Dermis microvascular lymphatic vessel endothelial cell (primary cell): Measurements from ENCODE around the gene PAPLN. TPM values are rescaled to one million over a fixed set of nuclear protein-coding genes. Genes with fewer than 3 reads are reported as not detected.
"Not testable (repeated sequence)": the region's sequence is repeated elsewhere in the genome, so short reads cannot be mapped to it uniquely, and the experiment has no call there.

ENCODE experiments used
- DNase-seq, 2 donors: peaks; one replicate each; pipeline versions ENCODE4 v3.0.0 to v3.0.0-alpha.2; 2010; ENCODE audit warnings: low read depth in 2 of 2
- total RNA-seq: library from RNA; depleted of rRNA; stranded (reverse); fragments of >200 nt; gene quantifications from 2 replicates; pipeline ENCODE4 v1.2.1, GENCODE V29; 2014

PAPLN gene
- total RNA-seq, 1 donor from 2014 or later = 30.4 TPM

- DNase-seq = no peak
These were observed 48.7 kb downstream of the PAPLN start for GRCh38 chr14:73285979-73286378.

DNA sequence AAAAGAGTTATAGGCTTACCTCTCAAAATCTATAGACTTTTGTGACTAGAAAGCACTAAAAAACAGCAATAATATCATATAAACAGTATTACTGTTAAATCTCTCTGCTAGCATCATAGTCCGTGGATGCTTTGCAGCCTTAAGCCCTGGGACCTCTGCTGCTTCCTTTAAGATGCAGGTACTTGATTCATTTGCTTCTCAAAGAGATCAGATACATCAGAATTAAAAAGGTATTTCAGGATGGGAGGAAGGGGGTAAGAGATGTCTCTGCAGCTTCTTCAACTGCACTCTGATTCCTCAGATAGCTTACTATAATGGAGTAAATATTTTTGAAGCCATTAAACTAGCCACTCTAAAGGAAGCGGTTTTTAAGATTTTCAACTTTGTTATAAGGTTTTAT, 49.3 kb downstream of the PAPLN start:
- no peak for DNase-seq

DNA sequence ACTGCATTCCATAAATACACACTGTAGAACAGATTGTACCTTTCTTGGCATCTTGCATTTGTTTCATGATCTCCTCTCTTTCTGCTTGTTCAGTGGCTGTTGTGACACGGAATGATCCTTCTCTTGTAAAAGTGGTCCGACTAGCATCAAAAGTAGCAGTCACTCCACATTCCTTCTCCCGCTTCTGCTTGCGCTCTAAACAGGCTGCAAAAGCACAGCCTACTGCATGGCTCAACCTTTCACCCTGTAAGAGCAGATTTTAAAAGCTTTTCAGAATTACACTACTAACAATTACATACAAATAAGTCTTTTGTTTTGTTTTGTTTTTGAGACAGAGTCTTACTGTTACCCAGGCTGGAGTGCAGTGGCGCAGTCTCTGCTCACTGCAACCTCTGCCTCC, 49.8 kb downstream of the PAPLN start:
- no peak for DNase-seq

DNA sequence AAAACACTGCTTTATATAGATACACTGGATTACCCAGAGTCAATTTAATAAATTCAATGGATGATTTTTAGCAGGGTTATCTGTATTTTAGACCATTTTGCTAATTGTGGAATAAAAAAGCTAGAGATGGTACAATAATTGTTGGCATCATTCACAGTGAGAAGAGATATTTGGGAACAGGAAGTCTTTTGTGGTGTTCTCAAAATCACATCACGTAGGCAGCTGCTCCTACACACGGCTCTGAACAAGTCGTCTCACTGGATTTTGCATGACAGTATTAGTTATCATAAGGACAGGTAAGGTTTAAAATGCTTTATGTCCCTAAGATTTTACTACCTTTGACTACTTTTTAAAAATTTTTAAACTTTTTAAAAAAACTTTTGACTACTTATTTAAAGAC, 52.0 kb downstream of the PAPLN start:
- DNase-seq = no peak

DNA sequence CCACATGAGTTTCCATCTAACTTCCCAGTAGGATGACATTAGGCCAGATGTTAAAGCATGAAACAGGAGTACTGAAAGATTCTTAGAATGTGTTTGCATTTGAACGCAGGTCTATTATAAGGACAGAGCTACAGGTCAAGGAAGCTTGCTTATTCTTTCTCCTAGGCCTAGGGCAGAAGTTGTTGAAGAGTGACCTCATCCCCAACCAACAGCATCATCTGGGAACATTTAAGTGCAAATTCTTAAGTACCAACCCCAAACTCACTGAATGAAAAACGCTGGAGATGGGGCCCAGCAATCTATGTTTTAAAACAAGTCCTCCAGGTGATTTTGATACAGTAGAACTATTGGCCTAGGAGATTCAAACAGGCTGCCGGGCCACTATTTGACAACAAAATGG, 52.4 kb downstream of the PAPLN start:
- no peak for DNase-seq

GRCh38 chr14:73290279-73290678, 53.0 kb downstream of the PAPLN start:
- DNase-seq = no peak

GRCh38 chr14:73293782-73294781, 56.8 kb downstream of the PAPLN start:
- peak in 1 of 2 donors; percentile 34 for DNase-seq

DNA sequence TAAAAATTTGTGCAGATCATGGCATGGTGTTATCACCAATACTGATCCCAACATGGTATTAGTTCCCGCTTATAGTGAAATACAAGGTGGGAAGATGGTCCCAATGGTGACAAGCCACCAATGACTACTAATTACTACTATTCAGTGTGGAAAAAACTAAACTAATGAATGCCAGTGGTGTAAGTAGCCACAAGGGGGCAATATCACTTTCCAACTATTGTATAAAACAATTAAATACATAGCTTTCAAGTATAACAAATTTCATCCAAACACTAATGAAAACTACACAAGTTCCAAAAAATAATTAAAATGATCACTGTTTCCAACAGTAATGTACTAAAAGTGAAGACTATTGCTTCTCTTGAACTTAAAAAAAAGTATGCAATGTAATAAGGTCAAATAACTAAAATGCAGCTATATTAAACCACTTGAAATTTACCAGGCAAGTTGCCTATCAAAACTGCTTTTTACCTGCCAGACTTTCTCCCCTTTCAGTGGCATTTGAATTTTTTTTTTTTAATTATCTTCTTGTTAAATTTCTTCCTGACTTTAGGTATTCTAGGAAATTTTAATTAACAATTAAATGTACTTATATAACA, 58.0 kb downstream of the PAPLN start:
- peak; percentile 30 to 59 for DNase-seq

DNA sequence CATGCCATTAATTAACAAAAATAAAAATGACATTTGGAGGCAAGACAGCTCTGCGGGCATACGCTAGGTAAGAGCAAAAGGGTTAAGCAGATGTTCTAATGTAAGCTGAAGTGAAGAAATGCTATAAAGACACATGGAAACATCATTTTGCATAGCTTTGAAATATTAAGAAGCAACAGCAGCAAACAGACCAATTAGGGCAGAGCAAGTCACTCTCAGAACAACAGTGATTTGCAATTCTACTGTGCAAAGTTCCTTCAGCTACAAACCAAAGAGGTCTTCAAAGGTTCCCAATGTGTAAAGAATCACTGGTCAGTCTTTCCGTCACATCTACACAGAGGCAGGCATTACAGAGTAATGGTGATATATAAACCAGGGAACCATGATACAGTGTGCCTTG, 68.2 kb downstream of the PAPLN start:
- DNase-seq = no peak

GRCh38 chr14:73307261-73307660, 70.0 kb downstream of the PAPLN start:
- DNase-seq = no peak

DNA sequence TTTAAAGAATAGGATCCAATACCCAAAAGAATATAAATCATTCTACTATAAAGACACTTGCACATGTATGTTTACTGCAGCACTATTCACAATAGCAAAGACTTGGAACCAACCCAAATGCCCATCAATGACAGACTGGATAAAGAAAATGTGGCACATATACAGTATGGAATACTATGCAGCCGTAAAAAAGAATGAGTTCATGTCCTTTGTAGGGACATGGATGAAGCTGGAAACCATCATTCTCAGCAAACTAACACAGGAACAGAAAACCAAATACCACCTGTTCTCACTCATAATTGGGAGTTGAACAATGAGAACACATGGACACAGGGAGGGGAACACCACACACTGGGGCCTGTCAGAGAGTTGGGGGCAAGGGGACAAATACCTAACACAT, 71.9 kb downstream of the PAPLN start:
- not testable (repeated sequence) for DNase-seq

DNA sequence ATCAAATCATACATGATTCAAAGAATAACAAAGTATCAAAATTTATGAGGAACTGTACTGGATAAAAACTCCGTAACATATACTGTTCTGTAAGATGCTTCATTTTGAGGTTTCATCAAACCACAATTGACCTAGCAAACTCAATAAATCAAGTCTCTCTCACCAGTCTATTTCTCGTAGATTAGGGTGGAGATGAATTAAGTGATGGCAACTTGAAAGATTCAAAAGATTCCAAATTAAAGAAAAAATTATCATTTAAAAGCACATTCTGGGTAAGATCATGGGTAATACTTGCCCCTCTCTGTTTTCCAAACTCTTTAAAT, 74.4 kb downstream of the PAPLN start:
- DNase-seq = no peak

- no peak for DNase-seq
These were observed 75.4 kb downstream of the PAPLN start for GRCh38 chr14:73312687-73313086.

DNA sequence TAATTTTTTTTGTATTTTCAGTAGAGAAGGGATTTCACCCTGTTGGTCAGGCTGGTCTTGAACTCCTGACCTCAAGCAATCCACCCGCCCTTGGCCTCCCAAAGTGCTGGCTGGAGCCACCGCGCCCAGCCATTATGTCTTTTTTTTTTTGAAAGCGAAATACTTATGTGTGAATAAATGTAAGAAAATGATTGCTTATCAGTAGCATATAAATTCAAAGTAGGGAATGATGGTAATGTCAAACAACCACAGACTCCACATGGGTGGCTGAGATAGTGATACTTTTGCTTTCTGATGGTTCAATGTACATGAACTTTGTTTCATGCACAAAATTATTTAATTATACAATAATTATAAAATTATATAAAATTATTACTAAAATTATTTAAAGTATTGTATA, 75.8 kb downstream of the PAPLN start:
- no peak for DNase-seq

DNA sequence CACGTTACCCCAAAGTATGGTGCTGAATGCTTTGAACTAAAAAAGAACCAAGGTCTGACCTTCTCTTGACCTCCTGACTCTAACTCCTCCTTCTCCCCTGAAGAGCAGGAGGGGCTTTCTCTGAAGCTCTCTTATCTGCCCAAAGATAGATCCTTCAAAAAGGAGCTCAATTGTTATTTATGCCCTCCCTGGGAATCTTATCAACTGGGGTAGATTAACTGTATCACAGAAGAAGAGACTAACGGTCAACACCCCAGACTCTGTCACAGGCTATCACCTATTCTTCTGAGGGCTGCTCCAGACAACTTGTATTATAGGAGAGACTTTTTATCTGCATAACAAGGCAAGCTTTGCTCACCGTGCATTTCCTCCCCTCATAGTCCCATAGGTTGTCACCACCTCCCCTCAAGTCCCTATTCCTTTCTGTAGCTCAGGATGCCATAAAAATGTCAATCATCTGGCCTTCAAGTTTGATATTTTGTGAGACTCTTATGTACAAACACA, 86.6 kb downstream of the PAPLN start:
- DNase-seq = no peak

Other genes with a start within 250 kb of the PAPLN start
- 12.7 and 19.6 TPM in 2 replicates for gene ZFYVE1, start 210.4 kb upstream of the PAPLN start, total RNA-seq
- 22.4 and 22.7 TPM in 2 replicates for gene RBM25, start 179.0 kb upstream of the PAPLN start, total RNA-seq
- 32.0 and 43.2 TPM in 2 replicates for gene PSEN1, start 101.0 kb upstream of the PAPLN start, total RNA-seq
- 53.1 and 72.8 TPM in 2 replicates for gene NUMB, start 221.0 kb downstream of the PAPLN start, total RNA-seq